HG03135 (cell line): Measurements from ENCODE around the gene GGA3.
"Not testable (repeated sequence)": the region's sequence is repeated elsewhere in the genome, so short reads cannot be mapped to it uniquely, and the experiment has no call there.

ENCODE experiments used
- ATAC-seq: cut with Tn5 transposase; IDR thresholded peaks from one replicate; pipeline ENCODE4 v1.9.1; 2021; ENCODE audit warnings: mild to moderate bottlenecking, moderate library complexity; ENCODE audit not compliant: unreplicated experiment

Gene GGA3, protein sequence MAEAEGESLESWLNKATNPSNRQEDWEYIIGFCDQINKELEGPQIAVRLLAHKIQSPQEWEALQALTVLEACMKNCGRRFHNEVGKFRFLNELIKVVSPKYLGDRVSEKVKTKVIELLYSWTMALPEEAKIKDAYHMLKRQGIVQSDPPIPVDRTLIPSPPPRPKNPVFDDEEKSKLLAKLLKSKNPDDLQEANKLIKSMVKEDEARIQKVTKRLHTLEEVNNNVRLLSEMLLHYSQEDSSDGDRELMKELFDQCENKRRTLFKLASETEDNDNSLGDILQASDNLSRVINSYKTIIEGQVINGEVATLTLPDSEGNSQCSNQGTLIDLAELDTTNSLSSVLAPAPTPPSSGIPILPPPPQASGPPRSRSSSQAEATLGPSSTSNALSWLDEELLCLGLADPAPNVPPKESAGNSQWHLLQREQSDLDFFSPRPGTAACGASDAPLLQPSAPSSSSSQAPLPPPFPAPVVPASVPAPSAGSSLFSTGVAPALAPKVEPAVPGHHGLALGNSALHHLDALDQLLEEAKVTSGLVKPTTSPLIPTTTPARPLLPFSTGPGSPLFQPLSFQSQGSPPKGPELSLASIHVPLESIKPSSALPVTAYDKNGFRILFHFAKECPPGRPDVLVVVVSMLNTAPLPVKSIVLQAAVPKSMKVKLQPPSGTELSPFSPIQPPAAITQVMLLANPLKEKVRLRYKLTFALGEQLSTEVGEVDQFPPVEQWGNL

DNA sequence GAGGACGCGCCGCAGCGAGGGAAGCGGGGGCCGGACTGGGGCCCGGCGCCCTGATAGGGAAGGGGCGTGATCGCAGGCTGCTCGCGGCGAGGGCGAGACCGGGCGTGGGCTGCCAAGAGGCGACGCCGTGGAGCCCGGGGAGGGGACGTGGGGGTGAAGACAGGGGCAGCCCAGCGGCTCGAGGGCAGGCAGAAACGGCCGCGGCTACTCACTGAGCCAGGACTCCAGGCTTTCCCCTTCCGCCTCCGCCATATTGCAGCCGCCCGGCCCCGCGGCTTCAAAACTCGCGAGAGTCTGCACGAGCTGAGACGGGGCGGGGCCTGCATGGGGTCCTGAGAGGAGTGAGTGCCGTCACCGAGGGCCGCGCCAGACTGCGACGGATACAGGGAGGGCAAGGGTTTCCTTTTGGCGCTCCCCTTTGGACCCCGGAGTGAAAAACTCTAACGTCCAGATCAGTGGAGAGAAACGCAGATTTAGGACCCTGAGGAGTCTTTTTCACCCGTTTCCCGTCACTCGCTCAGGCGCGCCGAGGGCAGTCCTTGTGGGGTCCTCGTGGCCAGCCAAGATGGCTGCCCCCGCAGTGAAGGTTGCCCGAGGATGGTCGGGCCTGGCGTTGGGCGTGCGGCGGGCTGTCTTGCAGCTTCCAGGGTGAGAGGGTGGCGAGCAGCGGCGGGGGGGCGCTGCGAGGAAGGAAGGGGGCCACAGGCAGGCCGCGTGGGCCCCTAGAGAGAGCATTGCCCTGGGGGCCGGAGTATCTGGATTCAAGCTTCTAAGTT is at the start of gene GGA3, which contains the start of gene MRPS7:
Gene GGA3 (minus strand): TSS at position 271 of the 776 bp plus-strand sequence. CDS start 19 bp downstream, at position 252.
Gene MRPS7 (plus strand): TSS at position 544 of the 776 bp plus-strand sequence. CDS start 22 bp downstream, at position 566.
- ATAC-seq, result peak; percentile 87

DNA sequence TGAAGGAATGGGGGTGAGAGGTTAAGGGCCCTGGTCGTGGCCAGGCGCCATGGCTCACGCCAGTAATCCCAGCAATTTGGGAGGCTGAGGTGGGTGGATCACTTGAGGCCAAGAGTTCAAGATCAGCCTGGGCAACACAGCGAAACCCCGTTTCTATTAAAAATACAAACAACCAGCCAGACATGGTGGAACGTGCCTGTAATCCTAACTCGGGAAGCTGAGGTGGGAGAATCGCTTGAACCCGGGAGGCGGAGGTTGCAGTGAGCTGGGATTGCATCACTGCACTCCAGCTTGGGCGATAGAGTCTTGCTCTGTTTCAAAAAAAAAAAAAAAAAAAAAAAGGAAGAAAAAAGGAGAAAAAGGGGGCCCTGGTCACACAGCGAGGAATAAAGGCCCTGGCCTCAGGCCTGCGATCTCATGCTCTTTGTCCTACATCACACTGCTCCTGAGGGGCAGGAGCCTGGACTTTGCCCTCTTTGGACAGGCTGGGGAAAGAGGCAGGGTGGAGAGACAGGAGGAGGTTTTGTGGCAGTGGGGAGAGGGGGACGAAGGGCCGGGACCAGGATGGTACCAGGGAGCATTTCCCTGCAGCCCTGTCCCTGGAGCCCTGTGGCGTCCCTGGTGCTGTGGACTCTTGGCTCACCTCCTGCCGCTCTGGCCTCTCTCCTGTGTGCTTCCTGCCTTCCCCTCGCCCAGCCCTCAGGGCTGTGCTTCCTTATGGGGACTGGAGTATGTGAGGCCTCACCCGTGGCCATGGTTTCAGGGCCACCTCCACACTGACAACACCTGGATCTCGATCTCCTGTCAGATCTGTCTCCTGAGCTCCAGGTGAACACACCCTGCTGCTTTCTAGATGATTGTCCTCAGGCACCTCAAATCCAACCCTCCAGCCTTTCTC is 47.6 kb upstream of the GGA3 start:
- ATAC-seq, result no peak

GRCh38 chr17:75307957-75308731 is 46.7 kb upstream of the GGA3 start:
- ATAC-seq, result no peak

DNA sequence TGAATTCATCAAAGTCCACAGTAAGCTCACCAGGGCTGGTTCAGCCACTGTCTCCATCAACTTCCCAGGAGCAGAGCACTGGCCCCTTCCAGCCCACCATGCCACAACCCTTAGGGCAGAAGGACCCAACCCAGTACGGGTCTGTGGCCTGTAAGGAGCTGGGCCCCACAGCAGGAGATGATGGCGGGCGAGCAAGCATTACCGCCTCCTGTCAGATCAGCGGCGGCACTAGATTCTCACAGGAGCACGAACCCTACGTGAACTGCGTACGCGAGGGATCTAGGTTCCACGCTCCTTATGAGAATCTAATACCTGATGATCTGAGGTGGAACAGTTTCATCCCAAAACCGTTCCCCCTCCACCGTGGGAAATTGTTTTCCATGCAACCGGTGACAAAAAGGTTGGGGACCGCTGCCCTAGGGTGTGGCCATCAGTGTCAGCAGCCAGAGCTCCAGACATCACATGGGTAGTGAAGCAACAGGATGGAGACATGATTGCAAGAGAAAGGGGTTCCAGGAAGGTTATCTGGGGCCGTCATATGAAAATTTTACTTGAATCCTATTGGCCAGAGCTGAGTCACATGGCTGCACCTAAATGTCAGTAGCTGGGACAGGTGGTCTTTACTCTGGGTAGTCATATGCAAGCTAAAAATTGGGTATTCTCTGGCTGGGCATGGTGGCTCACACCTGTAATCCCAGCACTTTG is 40.2 kb upstream of the GGA3 start:
- ATAC-seq, result no peak

- no peak for ATAC-seq
Observed at GRCh38 chr17:75301049-75301448, 39.6 kb upstream of the GGA3 start.

DNA sequence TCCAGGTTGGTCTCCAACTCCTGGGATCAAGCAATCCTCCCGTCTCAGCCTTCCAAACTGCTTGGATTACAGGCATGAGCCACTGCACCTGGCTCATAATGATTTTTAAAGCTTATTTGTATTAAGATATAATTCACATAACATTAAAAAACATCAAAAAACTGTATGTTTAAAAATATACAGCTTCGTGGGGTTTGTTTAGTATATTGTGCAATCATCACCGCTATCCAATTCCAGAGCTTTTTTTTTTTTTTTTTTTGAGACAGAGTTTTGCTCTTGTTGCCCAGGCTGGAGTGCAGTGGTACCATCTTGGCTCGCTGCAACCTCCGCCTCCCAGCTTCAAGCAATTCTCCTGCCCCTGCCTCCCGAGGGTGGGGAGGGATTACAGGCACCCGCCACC is 38.9 kb upstream of the GGA3 start:
- no peak for ATAC-seq

DNA sequence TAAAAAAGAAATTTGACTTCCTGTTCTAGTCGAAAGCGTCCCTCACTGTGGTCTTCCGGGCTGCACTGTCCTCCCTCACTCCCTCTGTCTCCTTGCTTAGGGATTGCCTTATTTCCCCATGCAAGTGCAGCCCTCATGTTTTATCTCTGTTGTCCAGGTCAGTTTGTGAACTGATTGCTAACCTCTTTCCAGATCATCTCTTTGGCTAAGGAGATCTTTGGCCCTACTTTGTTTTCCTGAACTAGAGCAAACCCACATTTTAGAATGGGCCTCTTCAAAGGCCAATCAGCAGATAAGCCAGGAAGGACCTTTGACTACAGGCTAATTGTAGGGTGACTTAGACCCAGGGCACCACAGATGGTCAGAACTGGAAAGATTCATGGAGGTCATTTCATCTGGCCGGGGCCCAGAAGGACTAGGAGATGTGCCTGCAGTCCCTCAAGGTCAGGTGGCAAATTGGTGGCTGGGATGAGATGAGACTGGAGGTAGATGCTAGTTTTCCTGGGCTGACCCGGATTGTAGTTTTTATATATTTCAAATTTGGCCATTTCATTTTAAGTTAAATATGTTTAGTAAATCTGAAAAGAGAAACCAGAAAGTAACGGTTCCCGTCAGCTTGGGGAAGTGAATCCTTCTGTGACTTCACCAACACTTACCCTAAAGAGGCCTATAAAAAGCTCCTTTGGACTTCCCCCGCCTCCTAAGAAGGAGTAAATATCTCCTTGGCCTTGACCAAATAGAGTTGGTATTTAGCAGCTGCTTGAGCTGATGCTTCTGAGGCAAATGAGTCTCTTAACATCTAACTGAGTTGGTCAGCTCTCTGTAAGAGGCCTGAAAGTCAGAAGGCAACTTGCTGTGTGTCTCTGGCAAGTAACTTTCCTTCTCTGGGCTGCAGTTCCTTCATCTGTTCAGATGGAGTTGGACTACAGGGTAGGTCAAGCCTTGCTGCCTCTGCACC is 34.1 kb upstream of the GGA3 start:
- ATAC-seq, result peak; percentile 66

DNA sequence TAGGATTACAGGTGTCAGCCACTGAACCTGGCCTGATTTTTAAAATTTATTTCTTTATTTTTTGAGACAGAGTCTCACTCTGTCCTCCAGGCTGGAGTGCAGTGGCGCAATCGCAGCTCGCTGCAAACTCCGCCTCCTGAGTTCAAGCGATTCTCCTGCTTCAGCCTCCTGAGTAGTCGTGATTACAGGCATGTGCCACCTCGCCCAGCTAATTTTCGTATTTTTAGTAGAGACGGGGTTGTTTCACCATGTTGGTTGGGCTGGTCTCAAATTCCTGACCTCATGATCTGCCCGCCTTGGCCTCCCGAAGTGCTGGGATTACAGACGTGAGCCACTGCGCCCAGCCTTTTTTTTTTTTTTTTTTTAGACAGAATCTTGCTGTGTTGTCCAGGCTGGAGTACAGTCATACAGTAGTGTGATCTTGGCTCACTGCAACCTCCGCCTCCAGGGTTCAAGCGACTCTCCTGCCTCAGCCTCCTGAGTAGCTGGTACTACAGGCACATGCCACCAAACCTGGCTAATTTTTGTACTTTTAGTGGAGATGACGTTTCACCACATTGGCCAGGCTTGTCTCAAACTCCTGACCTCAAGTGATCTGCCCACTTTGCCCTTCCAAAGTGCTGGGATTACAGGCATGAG is 31.5 kb upstream of the GGA3 start:
- not testable (repeated sequence) for ATAC-seq

DNA sequence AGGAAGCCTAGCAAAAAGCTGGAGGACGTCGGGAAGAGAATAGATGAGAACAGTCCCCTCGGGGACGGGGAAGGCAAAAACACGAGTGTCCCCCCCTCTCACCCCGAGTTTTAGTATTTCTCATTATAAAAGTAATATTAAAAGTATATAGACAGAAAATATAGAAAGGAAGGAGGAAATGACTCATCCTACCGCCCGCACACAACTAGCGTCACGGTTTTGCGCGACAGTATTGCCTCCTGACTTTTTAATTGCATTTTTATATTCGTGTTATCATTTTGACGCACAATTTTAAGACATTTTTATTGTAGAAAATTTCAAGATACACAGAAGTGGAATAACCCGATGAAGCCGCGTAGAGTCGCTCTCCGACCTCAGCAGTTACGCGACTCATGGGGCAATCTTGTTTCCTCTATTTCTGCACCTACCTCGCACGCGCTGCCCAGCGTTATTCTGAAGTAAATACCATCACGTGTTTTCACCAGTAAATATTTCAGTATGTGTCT is 28.5 kb upstream of the GGA3 start:
- ATAC-seq, result peak; percentile 30

DNA sequence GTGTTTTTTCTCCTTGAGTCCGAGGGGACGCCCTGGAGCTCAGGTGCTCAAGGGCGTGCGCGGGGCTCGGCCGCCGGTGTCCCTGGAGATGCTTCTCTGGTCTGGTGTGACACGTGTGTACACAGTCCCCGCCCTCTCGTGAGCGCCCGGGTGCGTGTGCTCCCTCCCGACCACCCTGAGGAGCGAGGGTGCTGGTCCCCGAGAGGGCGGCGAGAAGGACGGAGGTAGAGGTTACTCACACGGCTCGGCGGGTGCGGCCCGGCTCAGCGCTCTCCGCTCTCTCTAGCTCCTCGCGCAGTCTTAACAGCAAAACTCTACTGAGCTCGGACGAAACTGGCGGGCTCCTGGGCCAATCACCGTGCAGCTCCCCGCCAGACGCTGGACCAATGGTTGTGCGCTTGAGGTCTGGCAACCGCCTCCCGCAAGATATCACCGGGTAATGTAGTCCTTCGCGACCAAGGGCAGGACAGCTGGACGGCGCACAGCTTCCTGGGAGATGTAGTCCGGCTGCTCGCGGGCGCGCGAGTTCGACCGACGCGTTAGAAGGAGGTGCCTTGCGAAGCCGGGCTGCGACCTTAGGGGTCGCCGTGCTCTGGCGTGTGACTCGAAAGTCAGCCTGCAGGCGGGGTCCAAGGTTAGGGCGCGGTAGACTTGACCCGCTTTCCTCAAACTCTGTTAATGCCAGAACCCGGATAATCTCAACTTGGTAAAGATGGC is 27.9 kb upstream of the GGA3 start, which contains the start of gene SLC25A19:
Gene SLC25A19 (minus strand): TSS at position 319 of the 717 bp plus-strand sequence. CDS start 2,669 bp downstream, outside the sequence.
- ATAC-seq, result peak; percentile 85

DNA sequence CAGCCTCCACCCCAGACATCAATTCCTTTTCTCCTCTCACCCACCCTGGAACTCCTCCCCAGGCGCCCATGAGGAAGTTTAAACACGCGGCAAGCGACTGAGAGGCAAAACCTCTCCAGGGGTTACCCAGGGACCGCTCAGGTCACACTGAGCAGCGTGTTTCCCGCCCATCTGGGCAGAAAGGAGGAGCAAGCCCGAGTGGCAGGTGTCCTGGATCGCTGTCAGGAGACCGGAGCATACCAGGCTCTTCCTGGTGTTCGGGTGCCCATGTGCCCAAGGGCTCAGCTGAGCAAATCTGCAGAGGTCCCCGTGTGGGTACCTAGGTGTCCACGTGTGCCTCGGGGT is 27.3 kb upstream of the GGA3 start:
- ATAC-seq, result peak; percentile 7

DNA sequence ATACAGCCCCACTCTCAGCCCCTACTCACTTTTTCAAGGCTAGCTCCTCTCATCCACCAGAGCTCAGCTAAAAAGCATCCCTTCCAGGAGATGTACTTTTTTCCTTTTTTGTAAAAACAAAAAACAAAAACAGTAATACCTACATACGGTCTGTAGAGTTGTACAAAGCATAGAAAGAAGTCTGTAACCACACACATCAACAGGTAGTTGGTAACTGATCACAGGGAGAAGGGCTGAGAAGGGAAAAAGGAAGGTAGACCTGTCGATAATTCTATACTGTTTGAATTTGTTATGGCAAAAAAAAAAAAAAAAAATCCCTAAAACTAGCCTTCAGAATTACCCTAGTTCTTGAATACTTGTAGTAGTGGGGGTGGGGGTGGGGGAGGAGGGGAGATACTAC is 27.0 kb upstream of the GGA3 start:
- ATAC-seq, result no peak

GRCh38 chr17:75287221-75287620 is 25.8 kb upstream of the GGA3 start:
- no peak for ATAC-seq

DNA sequence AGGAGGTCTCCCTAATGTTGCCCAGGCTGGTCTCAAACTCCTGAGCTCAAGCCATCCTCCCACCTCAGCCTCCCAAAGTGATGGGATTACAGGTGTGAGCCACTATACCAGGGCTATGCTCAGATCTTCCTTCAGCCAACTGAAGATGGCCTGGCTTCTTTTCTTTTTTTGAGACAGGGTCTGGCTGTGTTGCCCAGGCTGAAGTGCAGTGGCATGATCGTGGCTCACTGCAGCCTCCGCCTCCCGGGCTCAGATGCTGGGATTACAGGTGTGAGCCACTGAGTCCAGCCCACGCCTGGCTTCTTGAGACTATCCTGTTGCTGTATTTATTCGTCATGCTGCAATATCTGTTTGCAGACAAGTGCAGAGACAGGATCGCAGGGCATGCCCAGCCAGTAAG is 23.7 kb upstream of the GGA3 start:
- no peak for ATAC-seq

- not testable (repeated sequence) for ATAC-seq
Observed at GRCh38 chr17:75280189-75280588, 18.8 kb upstream of the GGA3 start.

DNA sequence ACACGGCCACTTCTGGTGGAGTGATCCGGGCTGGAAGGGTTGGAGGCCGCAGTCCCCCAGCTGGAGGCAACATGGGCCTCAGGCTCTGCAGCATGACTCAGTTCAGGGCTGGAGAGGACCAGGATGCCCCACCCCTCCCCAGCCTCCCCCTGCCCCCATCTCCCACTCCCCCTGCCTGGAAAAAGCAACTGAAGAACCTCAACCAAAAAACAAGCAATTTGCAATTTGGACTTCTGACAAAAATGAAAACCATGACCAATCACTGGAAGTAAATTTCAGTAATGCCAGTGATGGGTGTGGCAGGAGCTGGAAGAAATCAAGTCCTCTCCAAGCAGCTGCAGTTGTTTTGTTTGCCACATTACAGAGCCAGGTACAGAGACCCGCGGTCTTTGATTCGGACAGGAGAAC is 16.3 kb upstream of the GGA3 start:
- ATAC-seq, result no peak
